Measurements from ENCODE around the gene SLC41A3. TPM values are rescaled to one million over a fixed set of nuclear protein-coding genes. Genes with fewer than 3 reads are reported as not detected.

The SLC41A3 gene
- total RNA-seq, 1 donor from 2014 or later, result 38.6 TPM

GRCh38 chr3:126034481-126035361 lies 49.2 kb downstream of the SLC41A3 start:
- H3K27ac Mint-ChIP-seq (ENCODE audit: unreplicated experiment), result no peak overlapping the region
- H3K27me3 Mint-ChIP-seq (ENCODE audit: unreplicated experiment), result peaks cover 7% of the 10 kb centered on the region
- no peaks in the 10 kb centered on the region for H3K4me1 Mint-ChIP-seq (ENCODE audit: low read depth, unreplicated experiment)
- no peak for DNase-seq
- H3K36me3 Mint-ChIP-seq (ENCODE audit: unreplicated experiment), result peaks cover 38% of the 10 kb centered on the region
- TF ChIP-seq CTCF (IDR thresholded peaks at IDR 0.05; ENCODE audit: partially characterized antibody, unreplicated experiment), result no peak
- H3K9me3 Mint-ChIP-seq (ENCODE audit: unreplicated experiment), result peaks cover 5% of the 10 kb centered on the region
- H3K4me3 Mint-ChIP-seq (ENCODE audit: unreplicated experiment), result no peak overlapping the region

DNA sequence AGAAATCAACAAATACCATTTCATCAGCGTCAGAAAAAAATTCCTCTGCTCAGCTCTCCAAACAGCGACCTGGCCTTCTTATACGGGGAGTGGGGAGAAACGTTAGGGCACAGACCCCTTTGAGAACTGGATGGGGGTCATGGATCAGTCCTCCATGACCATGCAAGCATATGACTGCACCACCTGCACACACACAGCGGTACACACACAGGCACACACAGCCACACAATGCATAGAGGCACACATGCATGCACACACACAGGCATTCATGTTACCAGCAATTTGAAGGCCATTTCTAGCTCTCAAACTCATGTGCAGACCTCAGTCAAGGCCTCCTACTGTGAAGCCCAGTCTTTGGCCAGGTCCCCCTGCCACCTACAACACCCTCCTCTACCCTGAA lies 50.2 kb downstream of the SLC41A3 start:
- Mint-ChIP-seq H3K27me3 (ENCODE audit: unreplicated experiment) (peaks cover 7% of the 10 kb centered on the region), H3K4me3 (ENCODE audit: unreplicated experiment) (no peak overlapping the region), H3K36me3 (ENCODE audit: unreplicated experiment) (peaks cover 45% of the 10 kb centered on the region), H3K27ac (ENCODE audit: unreplicated experiment) (no peak overlapping the region), H3K9me3 (ENCODE audit: unreplicated experiment) (peaks cover 5% of the 10 kb centered on the region), H3K4me1 (ENCODE audit: low read depth, unreplicated experiment) (no peaks in the 10 kb centered on the region)
- no peak for DNase-seq
- no peak for TF ChIP-seq CTCF (IDR thresholded peaks at IDR 0.05; ENCODE audit: partially characterized antibody, unreplicated experiment)

DNA sequence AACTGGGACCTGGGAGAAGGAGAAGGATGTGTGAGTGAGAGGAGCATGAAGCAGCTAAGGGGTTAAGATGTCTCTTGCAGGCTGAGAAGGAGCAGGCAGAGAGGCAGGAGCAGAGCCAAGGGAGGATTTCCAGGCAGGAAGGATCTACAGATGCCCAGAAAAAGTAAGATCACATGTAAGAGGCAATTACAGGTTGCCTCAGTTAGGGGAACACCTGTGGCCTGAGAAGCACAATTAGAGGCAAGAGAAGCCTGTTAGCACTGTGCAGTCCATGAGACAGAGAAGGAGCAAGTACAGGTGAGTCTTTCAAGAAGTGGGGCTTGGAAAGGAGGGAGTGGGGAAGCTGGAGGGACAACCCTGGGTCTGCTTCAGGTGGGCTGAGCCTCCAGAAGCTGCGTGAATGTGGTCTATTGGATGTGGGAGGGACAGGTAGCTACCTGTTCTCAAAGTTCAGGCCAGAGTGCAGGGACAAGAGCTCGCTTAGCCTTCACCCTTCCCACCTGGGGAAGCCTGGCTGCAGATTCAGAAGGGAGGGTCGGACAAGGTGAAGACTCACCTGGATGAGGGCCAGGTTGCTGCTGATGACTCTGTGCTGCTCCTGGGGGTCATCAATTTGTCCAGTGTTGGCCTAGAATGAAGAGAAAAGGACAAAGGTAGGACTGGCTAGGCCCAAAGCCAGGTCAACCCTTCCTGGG lies 50.7 kb downstream of the SLC41A3 start:
- no peak for TF ChIP-seq CTCF (IDR thresholded peaks at IDR 0.05; ENCODE audit: partially characterized antibody, unreplicated experiment)
- H3K9me3 Mint-ChIP-seq (ENCODE audit: unreplicated experiment), result peaks cover 2% of the 10 kb centered on the region
- no peak for DNase-seq
- H3K27ac Mint-ChIP-seq (ENCODE audit: unreplicated experiment), result no peak overlapping the region
- peaks cover 45% of the 10 kb centered on the region for H3K36me3 Mint-ChIP-seq (ENCODE audit: unreplicated experiment)
- H3K4me1 Mint-ChIP-seq (ENCODE audit: low read depth, unreplicated experiment), result no peaks in the 10 kb centered on the region
- H3K4me3 Mint-ChIP-seq (ENCODE audit: unreplicated experiment), result no peak overlapping the region
- peaks cover 5% of the 10 kb centered on the region for H3K27me3 Mint-ChIP-seq (ENCODE audit: unreplicated experiment)

- DNase-seq, result no peak
- Mint-ChIP-seq H3K9me3 (ENCODE audit: unreplicated experiment) (peaks cover 5% of the 10 kb centered on the region), H3K27me3 (ENCODE audit: unreplicated experiment) (peaks cover 5% of the 10 kb centered on the region), H3K27ac (ENCODE audit: unreplicated experiment) (no peak overlapping the region), H3K4me3 (ENCODE audit: unreplicated experiment) (no peak overlapping the region), H3K4me1 (ENCODE audit: low read depth, unreplicated experiment) (no peaks in the 10 kb centered on the region), H3K36me3 (ENCODE audit: unreplicated experiment) (peaks cover 49% of the 10 kb centered on the region)
- TF ChIP-seq CTCF (IDR thresholded peaks at IDR 0.05; ENCODE audit: partially characterized antibody, unreplicated experiment), result no peak
Measured at GRCh38 chr3:126031981-126032471, 51.9 kb downstream of the SLC41A3 start.

Measured in glutamatergic neuron (in vitro differentiated cells).